Measurements from ENCODE around the gene TMEM248. TPM values are rescaled to one million over a fixed set of nuclear protein-coding genes. Genes with fewer than 3 reads are reported as not detected.
A peak's percentile ranks its signal among the peaks of the same experiment; 100 is the strongest.

The TMEM248 gene
- total and polyA plus RNA-seq, 8 donors: 15.9 to 64.0 (median 49.1) TPM

DNA sequence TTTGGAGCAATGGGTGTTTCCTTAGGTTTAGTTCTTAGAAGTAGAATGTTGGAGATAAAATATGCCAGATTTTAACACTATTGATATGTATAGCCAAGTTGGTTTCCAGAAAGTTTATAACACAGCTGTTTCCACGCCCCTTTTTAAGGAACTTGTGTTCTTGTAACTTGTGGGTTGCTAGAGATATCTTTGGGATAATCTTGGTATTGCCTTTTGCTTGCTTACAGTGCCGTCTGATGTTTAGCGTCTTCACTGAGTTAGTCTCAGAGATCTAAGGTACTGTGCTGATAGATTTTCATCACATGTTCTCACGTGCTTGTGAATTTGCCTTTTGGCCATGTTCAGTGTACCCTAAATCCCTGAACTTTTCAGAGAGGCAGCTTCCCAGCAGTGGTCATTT lies 12.4 kb downstream of the TMEM248 start:
- Histone ChIP-seq H3K4me3 (no peak overlapping the region), H3K4me1 (no peaks in the 10 kb centered on the region), H3K9me3 (no peaks in the 10 kb centered on the region), H3K27me3 (no peaks in the 10 kb centered on the region), H3K27ac (no peak overlapping the region), H3K36me3 (no peaks in the 10 kb centered on the region)
- intact Hi-C loops (cut with DNase I): no loop called here
- 75 to 79% methylated on average over 4 of the region's 4 CpGs for WGBS, 2 donors
- FAIRE-seq: no peak
- no peak for ATAC-seq
- TF ChIP-seq, protein P1, sequence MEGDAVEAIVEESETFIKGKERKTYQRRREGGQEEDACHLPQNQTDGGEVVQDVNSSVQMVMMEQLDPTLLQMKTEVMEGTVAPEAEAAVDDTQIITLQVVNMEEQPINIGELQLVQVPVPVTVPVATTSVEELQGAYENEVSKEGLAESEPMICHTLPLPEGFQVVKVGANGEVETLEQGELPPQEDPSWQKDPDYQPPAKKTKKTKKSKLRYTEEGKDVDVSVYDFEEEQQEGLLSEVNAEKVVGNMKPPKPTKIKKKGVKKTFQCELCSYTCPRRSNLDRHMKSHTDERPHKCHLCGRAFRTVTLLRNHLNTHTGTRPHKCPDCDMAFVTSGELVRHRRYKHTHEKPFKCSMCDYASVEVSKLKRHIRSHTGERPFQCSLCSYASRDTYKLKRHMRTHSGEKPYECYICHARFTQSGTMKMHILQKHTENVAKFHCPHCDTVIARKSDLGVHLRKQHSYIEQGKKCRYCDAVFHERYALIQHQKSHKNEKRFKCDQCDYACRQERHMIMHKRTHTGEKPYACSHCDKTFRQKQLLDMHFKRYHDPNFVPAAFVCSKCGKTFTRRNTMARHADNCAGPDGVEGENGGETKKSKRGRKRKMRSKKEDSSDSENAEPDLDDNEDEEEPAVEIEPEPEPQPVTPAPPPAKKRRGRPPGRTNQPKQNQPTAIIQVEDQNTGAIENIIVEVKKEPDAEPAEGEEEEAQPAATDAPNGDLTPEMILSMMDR (IDR thresholded peaks at IDR 0.05): no peak
- DNase-seq: no peak

DNA sequence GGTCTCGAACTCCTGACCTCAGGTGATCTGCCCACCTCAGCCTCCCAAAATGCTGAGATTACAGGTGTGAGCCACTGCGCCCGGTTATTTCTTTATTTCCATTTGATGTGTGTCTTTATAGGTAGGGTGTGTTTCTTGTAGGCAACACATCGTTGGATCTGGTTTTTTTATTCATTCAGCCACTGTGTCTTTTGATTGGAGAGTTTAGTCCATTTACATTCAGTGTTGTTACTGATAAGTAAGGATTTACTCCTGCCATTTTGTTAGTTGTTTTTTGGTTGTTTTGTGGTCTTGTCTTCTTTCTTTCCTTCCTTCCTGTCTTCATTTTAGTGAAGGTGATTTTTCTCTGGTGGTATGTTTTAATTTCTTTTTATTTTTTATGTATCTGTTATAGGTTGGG lies 16.9 kb downstream of the TMEM248 start:
- Histone ChIP-seq H3K4me3 (no peak overlapping the region), H3K27ac (no peak overlapping the region), H3K4me1 (no peaks in the 10 kb centered on the region), H3K27me3 (no peaks in the 10 kb centered on the region), H3K9me3 (no peaks in the 10 kb centered on the region), H3K36me3 (peaks cover 0 to 9% (median 0%) of the 10 kb centered on the region in 3 donors)
- DNase-seq: no peak
- intact Hi-C loops (cut with DNase I): no loop called here
- no peak for ATAC-seq
- WGBS, 2 donors: 96 to 98% methylated on average over 4 of the region's 4 CpGs
- no peak for FAIRE-seq
- TF ChIP-seq, protein P1 (IDR thresholded peaks at IDR 0.05): no peak

DNA sequence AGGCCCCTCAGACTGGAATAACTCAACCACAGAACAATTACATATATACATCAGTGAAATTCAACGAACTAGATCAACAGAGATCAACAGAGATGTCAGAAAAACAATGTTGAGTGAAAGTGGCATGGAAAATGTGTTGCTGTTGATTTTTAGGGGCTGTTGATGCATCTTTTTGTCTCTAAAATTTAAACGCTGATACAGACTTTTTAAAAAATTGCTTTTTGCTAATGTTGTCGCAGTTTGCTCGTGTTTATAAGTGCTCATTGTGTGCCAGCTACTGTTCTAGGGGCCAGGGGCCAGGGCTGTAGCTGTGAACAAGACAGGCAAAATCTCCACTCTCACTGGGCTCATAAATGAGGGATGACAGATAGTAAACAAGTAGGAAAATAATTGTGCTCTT lies 18.3 kb downstream of the TMEM248 start:
- 86 to 88% methylated on average over 4 of the region's 4 CpGs for WGBS, 2 donors
- Histone ChIP-seq H3K4me1 (no peaks in the 10 kb centered on the region), H3K4me3 (no peak overlapping the region), H3K36me3 (peaks cover 0 to 20% (median 2%) of the 10 kb centered on the region in 3 donors), H3K27me3 (no peaks in the 10 kb centered on the region), H3K9me3 (no peaks in the 10 kb centered on the region), H3K27ac (no peak overlapping the region)
- DNase-seq (no peak), ATAC-seq (no peak), FAIRE-seq (no peak)
- intact Hi-C loops (cut with DNase I): no loop called here
- TF ChIP-seq, protein P1 (IDR thresholded peaks at IDR 0.05): no peak

DNA sequence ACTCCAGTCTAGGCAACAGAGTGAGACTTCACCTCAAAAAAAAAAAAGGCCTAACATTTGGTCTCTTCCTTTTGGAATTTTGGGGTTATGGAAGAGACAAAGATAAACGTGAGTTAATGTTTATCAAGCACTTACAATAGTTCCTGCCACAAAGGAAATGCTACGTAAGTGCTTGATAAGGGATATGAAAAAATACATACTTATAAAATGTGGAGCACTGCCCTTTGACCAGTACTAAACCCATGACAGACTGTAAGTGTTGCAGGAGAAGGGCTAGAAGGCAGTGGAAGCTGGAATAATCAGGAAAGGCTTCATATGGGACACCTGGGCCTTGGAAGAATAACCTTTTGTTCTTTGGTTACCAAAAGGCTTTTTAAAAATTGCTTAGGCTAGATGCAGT lies 25.5 kb downstream of the TMEM248 start:
- TF ChIP-seq, protein P1 (IDR thresholded peaks at IDR 0.05): no peak

DNA sequence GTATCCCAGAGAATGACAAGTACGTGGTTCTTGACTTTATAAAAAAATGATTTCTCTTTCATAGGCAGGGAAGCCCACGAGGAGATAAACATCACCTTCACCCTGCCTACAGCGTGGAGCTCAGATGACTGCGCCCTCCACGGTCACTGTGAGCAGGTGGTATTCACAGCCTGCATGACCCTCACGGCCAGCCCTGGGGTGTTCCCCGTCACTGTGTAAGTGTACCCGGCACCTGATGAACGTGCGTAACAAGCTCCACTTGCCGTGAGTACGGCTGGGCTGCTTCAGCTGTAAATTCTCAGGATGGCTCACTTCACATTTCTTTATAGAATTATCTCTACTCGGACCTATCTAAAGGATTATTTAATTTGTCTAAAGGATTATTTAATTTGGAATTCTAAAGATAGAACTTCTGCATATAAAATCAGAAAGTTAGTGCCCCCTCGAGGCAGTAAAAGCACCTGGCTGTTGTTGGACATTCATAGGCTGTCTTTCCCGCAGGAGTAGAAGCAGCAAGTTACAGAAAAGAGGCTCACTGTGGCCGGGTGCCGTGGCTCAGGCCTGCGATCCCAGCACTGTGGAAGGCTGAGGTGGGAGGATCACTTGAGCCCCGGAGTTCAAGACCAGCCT lies 27.6 kb downstream of the TMEM248 start:
- FAIRE-seq (no peak), ATAC-seq (no peak), DNase-seq (no peak)
- Histone ChIP-seq H3K36me3 (peaks cover 9 to 73% (median 42%) of the 10 kb centered on the region in 3 donors), H3K4me3 (no peak overlapping the region), H3K9me3 (no peaks in the 10 kb centered on the region), H3K4me1 (no peaks in the 10 kb centered on the region), H3K27me3 (no peaks in the 10 kb centered on the region), H3K27ac (no peak overlapping the region)
- TF ChIP-seq, protein P1 (IDR thresholded peaks at IDR 0.05): no peak
- intact Hi-C loops (cut with DNase I): no loop called here
- 89 to 93% methylated on average over 19 of the region's 19 CpGs for WGBS, 2 donors

More for the DNA sequence above, 25.5 kb downstream of the TMEM248 start:
- 25 to 28% methylated on average over 2 of the region's 2 CpGs for WGBS, 2 donors
- Histone ChIP-seq H3K36me3 (peaks cover 8 to 73% (median 40%) of the 10 kb centered on the region in 3 donors), H3K9me3 (no peaks in the 10 kb centered on the region), H3K4me3 (no peak overlapping the region), H3K27me3 (no peaks in the 10 kb centered on the region), H3K27ac (no peak overlapping the region), H3K4me1 (no peaks in the 10 kb centered on the region)
- peak in 2 of 4 donors; percentile 43 to 54 for ATAC-seq
- no peak for FAIRE-seq
- intact Hi-C loops (cut with DNase I): no loop called here
- DNase-seq: no peak

Data from pancreas (tissue), 10 donors.